VCaP (cell line): ENCODE results near the gene SMARCD3.

Source experiments
- H3K27ac ChIP-seq: fragments of 450-650 bp; 2 replicates; pipeline ENCODE4 v1.5.1; 2017
- CTCF ChIP-seq: fragments of 450-650 bp; conservative IDR thresholded peaks from 2 replicates; pipeline ENCODE4 v1.5.1; 2017; ENCODE audit warnings: mild to moderate bottlenecking, moderate library complexity

SMARCD3 gene

GRCh38 chr7:151248346-151249033, at the start of gene SMARCD3:
Gene SMARCD3 (minus strand): TSS chr7:151248694. CDS start chr7:151248562, 132 bp downstream.
- H3K27ac ChIP-seq, result peak within 1 kb of the TSS; percentile 84
- no peak for TF ChIP-seq CTCF

- H3K27ac ChIP-seq, result no peak overlapping the region
- no peak for TF ChIP-seq CTCF
Measured at GRCh38 chr7:151296202-151296992, 47.9 kb upstream of the SMARCD3 start.

- no peak overlapping the region for H3K27ac ChIP-seq
- TF ChIP-seq CTCF, result no peak
Measured at GRCh38 chr7:151292850-151293249, 44.4 kb upstream of the SMARCD3 start.

GRCh38 chr7:151291206-151291605, 42.7 kb upstream of the SMARCD3 start:
- no peak for TF ChIP-seq CTCF

GRCh38 chr7:151290355-151290760, 41.9 kb upstream of the SMARCD3 start:
- H3K27ac ChIP-seq, result no peak overlapping the region
- no peak for TF ChIP-seq CTCF

More at GRCh38 chr7:151291206-151291605, 42.7 kb upstream of the SMARCD3 start:
- no peak overlapping the region for H3K27ac ChIP-seq

- TF ChIP-seq CTCF, result no peak
- H3K27ac ChIP-seq, result no peak overlapping the region
Measured at GRCh38 chr7:151289891-151290290, 41.4 kb upstream of the SMARCD3 start.

GRCh38 chr7:151286148-151286547, 37.7 kb upstream of the SMARCD3 start:
- no peak overlapping the region for H3K27ac ChIP-seq
- TF ChIP-seq CTCF, result no peak
